Endothelial cell of umbilical vein (primary cell): Measurements from ENCODE around the gene PYGB.

Experiments
- EZH2 ChIP-seq: IDR thresholded peaks from 2 replicates; pipeline ENCODE4 v1.6.1; 2012; ENCODE audit warnings: borderline replicate concordance, low read depth, mild to moderate bottlenecking, moderate library complexity, low read length, inconsistent platforms; ENCODE audit not compliant: severe bottlenecking
- FOS ChIP-seq: IDR thresholded peaks from 2 replicates; pipeline ENCODE4 v1.6.1; 2011; ENCODE audit warnings: mild to moderate bottlenecking, low read length, moderate library complexity, borderline replicate concordance; ENCODE audit not compliant: insufficient read depth
- GATA2 ChIP-seq: IDR thresholded peaks from 2 replicates; pipeline ENCODE4 v1.7.0; 2011; ENCODE audit warnings: low read depth, mild to moderate bottlenecking, moderate library complexity, mixed read lengths, low read length; ENCODE audit not compliant: insufficient read length, insufficient read depth
- JUN ChIP-seq: IDR thresholded peaks from 2 replicates; pipeline ENCODE4 v1.6.1; 2011; ENCODE audit warnings: borderline replicate concordance, low read depth; ENCODE audit not compliant: insufficient read length, insufficient read depth
- MYC ChIP-seq: IDR thresholded peaks from one replicate; pipeline ENCODE4 v1.6.1; 2011; ENCODE audit warnings: mild to moderate bottlenecking, low read depth, low read length
- POLR2A ChIP-seq: IDR thresholded peaks from 2 replicates; pipeline ENCODE4 v1.6.1; 2012; ENCODE audit warnings: low read depth, mild to moderate bottlenecking, control low read depth, low read length
- POLR2AphosphoS5 ChIP-seq: IDR thresholded peaks from 2 replicates; pipeline ENCODE4 v1.6.1; 2012; ENCODE audit warnings: low read depth, mild to moderate bottlenecking, control low read depth, low read length, moderate library complexity; ENCODE audit not compliant: insufficient read depth
- TF ChIP-seq, protein P1 (sequence below), 2 donors: IDR thresholded peaks; 1 replicate in 1 of 2; 2 replicates in 1 of 2; pipeline ENCODE4 v1.5.1; 2011; ENCODE audit warnings: low read length in 2 of 2, mild to moderate bottlenecking in 2 of 2, moderate library complexity in 2 of 2, control low read depth in 1 of 2, inconsistent platforms in 1 of 2, low read depth in 1 of 2; ENCODE audit not compliant: insufficient read depth in 1 of 2; ENCODE audit errors: extremely low read depth in 1 of 2
- TF ChIP-seq, protein P2 (sequence below): IDR thresholded peaks from 2 replicates; pipeline ENCODE4 v1.6.1; 2011; ENCODE audit not compliant: insufficient read depth, insufficient read length

DNA sequence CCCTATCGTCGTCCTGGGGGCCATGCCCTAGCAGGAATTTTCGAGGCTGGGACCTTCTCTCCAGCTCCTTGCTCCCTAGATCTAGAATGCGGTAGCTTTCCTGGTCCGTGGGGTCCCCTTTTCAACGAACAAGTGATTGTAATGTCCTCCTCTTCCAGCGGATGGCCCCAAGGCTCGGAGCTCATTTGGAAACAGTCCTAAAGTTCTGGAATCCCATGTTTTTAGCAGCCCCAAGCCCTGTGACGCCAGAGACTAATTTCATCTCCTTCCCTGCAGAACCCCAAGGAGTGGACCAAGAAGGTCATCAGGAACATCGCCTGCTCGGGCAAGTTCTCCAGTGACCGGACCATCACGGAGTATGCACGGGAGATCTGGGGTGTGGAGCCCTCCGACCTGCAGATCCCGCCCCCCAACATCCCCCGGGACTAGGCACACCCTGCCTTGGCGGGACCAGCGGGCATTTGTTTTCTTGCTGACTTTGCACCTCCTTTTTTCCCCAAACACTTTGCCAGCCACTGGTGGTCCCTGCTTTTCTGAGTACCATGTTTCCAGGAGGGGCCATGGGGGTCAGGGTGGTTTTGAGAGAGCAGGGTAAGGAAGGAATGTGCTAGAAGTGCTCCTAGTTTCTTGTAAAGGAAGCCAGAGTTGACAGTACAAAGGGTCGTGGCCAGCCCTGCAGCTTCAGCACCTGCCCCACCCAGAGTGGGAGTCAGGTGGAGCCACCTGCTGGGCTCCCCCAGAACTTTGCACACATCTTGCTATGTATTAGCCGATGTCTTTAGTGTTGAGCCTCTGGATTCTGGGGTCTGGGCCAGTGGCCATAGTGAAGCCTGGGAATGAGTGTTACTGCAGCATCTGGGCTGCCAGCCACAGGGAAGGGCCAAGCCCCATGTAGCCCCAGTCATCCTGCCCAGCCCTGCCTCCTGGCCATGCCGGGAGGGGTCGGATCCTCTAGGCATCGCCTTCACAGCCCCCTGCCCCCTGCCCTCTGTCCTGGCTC is 48.5 kb downstream of the PYGB start:
- TF ChIP-seq EZH2 (no peak), POLR2A (no peak), JUN (no peak), POLR2AphosphoS5 (no peak), MYC (no peak), FOS (no peak), GATA2 (no peak)
- TF ChIP-seq, protein P1, sequence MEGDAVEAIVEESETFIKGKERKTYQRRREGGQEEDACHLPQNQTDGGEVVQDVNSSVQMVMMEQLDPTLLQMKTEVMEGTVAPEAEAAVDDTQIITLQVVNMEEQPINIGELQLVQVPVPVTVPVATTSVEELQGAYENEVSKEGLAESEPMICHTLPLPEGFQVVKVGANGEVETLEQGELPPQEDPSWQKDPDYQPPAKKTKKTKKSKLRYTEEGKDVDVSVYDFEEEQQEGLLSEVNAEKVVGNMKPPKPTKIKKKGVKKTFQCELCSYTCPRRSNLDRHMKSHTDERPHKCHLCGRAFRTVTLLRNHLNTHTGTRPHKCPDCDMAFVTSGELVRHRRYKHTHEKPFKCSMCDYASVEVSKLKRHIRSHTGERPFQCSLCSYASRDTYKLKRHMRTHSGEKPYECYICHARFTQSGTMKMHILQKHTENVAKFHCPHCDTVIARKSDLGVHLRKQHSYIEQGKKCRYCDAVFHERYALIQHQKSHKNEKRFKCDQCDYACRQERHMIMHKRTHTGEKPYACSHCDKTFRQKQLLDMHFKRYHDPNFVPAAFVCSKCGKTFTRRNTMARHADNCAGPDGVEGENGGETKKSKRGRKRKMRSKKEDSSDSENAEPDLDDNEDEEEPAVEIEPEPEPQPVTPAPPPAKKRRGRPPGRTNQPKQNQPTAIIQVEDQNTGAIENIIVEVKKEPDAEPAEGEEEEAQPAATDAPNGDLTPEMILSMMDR (IDR thresholded peaks at IDR 0.05; ENCODE audit: extremely low read depth in 1 of 2, insufficient read depth in 1 of 2, low read depth in 1 of 2, low read length in 2 of 2) = peak; percentile 20 to 39
- TF ChIP-seq, protein P2, sequence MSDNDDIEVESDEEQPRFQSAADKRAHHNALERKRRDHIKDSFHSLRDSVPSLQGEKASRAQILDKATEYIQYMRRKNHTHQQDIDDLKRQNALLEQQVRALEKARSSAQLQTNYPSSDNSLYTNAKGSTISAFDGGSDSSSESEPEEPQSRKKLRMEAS = no peak
